NCI-H146 treated with DMSO at 0.1 percent for 48 hours (cell line): ENCODE data around the gene CD58.

Experiments used
- DNase-seq: peaks from one replicate; lab custom pipeline; 2025; ENCODE audit not compliant: unreplicated experiment; lab: John Stamatoyannopoulos, UW

CD58 gene

DNA sequence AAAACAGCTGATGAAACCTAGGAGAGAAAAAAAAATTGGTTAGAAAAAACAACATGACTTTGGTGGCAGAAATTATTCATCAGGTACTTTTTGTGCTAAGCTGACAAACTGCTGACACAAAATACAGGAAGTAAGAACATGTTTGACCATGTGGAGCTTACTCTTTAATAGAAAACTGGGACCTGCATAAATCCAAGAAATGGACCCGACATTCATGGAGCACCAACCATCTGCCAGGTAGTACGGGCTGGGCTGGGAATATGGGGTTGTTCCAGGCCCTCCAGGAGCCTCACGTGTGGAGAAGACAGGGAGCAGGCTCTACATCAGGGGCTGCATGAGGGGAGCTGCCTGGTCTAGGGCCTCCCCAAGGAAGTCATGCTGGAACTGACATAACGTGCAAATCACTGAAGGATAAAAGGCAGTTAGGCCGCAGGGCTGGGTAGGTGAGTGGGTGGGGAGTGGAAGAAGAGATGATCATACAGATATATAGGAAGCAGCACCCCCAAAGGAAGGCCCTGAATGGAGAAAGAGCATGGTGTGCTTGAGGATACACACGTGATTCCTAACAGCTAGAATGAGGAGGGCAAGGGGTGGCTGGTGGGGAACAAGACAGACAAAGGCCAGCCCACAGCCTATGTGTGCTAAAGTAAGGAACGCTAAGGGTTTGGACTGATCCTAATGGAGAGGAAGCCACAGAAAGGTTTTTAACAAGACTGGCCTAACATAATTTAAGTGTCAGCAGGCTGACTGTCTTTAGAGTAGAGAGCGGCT lies 26.1 kb downstream of the CD58 start:
- DNase-seq, result no peak

- no peak for DNase-seq
Observed at GRCh38 chr1:116540088-116540487, 30.7 kb downstream of the CD58 start.

GRCh38 chr1:116538544-116538943 lies 32.3 kb downstream of the CD58 start:
- DNase-seq, result no peak

GRCh38 chr1:116537898-116538297 lies 32.9 kb downstream of the CD58 start:
- DNase-seq, result no peak

GRCh38 chr1:116537040-116537831 lies 33.6 kb downstream of the CD58 start:
- no peak for DNase-seq

DNA sequence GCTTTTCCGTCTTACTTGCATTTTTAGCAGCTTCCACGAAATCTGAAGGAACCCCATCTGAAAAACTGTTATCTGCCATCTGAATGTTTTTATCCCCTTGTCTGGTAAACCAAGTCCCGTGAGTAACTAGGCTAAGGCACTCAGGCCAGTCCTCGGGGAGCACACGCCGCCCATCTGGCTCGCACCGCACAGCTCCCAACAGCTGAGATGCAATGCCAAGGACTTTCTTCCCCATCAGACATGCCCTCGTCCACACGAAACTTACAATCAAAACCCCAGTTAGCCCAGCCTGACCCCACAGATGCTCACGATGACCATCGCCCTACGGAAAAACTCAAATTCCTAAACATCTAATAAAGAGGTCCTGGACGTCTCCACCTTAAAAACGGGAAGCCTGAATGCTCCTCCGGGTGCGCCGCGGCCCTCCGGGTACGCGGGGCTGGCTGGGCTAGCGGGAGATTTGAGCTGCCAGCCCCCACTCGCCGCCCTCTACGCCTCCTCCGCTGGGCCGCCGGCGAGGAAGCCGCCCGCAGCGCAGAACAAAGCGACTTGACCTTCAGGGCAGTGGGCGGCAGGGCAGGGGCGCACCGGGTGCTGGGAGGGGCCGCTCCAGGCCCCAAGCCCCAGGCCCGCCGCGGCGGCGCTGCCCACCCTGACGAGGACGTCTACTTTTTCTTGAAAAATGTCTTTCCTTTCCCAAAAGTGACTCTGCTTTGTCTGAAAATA lies 36.6 kb downstream of the CD58 start:
- DNase-seq, result no peak

DNA sequence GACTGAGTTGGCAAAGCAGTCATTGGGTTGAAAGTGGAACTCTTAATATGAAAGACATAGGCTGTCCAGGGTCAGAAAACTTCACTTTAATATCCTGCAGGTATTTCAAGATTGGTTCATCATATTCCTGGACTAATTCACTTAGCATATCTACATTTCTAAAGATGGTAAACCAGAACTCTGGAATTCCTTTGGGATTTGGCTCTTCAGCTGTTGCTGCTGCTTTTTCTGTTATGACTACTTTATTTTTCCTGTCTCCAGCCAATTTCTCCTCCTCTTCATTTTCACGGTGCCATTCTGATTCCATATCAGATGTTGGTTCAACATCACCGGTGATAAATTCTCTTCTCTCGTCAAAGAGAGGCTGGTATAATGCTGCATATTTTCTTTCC lies 37.4 kb downstream of the CD58 start:
- DNase-seq, result no peak

DNA sequence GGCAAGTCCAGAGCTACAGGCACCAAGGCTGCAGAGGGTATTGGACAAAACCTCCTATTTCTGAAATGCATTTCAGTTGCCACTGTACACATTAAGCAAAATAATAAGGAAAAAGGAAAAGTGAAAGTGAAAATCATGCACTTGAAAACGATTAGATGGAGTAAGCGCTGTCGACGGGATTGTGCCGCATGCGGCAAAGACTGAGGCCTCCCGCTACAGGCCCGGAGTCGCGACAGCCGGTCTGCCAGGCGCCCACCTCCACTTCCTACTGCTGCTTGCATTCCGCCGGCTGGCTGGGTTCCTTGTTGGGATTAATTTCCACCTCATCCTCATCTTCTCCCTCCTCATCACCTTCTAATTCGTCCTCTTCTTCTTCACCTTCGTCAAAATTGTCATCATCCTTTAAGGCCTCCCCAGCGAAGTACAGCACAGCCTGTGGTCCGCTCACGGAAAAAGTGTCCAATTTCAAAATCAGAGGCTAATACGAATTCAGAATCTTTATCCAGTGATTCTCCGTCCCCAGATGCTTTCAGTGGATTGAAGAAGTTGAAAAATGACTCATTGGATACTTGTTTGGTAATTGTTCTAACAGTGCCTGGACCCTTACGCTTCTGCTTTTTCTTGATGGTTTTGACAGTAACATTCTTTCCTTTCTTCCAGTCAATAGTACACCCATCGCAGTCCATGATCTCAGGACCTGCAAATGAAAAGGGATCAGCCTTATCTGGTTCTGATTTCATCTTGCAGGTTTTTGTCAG lies 38.0 kb downstream of the CD58 start:
- DNase-seq, result no peak

GRCh38 chr1:116531917-116532316 lies 38.9 kb downstream of the CD58 start:
- DNase-seq, result no peak

DNA sequence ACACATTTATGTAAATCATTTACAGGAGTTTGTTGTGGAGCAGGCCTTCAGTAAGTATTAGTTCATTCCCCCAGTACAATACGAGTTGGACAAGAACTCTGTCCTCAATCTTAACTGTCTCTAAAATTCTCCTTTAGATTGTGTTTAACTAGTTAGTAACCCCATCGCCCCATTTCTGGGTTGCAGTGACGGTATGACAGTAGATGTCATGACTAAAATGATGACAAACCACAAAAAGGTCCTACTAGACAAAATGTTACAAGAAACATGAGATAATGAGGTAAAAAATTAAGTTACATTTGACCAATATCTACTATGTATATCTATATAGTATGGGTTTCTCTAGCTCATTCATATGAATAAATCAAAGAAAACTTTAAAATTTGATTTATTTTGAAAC lies 41.1 kb downstream of the CD58 start:
- DNase-seq, result no peak

GRCh38 chr1:116529199-116529631 lies 41.6 kb downstream of the CD58 start:
- DNase-seq, result no peak

DNA sequence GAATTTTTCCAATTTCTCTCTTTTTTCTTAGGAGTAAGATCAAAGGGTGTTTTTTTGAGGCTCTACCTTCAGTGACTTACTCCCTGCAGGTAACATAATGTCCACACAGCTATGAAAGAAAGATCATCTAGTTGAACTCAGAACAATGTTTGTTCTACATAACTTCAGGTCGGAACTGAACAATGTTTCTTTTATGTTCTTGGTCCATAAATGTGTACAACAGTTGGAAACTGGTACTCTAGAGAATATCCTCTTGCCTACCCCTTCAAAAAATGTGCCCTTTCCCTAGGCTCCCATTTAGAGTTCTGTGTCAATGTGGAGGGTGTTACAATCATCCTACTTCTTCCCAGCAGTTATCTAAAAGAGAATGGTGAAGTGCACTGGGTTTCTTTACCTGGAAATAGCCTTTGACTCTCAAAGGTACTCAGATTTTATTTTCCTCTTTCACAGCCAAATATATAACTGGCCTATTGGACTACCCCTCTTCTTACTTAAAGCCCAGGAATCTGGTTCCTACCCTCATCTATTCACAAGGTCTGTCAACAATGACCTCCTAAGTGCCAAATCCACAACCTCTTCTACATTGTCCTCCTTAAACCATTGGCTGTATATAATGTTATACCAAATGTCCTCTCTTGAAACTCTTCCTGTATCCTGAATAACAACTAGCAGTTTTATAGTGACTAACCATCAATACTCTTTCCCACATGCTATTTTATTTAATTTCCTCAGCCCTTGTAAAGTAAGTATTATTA lies 42.3 kb downstream of the CD58 start:
- DNase-seq, result no peak

GRCh38 chr1:116525440-116525839 lies 45.4 kb downstream of the CD58 start:
- DNase-seq, result no peak

GRCh38 chr1:116521186-116521585 lies 49.6 kb downstream of the CD58 start:
- DNase-seq, result no peak

- no peak for DNase-seq
Observed at GRCh38 chr1:116518400-116518799, 52.4 kb downstream of the CD58 start.

GRCh38 chr1:116516631-116517030 lies 54.2 kb downstream of the CD58 start:
- no peak for DNase-seq

- no peak for DNase-seq
Observed at GRCh38 chr1:116515702-116516101, 55.1 kb downstream of the CD58 start.

DNA sequence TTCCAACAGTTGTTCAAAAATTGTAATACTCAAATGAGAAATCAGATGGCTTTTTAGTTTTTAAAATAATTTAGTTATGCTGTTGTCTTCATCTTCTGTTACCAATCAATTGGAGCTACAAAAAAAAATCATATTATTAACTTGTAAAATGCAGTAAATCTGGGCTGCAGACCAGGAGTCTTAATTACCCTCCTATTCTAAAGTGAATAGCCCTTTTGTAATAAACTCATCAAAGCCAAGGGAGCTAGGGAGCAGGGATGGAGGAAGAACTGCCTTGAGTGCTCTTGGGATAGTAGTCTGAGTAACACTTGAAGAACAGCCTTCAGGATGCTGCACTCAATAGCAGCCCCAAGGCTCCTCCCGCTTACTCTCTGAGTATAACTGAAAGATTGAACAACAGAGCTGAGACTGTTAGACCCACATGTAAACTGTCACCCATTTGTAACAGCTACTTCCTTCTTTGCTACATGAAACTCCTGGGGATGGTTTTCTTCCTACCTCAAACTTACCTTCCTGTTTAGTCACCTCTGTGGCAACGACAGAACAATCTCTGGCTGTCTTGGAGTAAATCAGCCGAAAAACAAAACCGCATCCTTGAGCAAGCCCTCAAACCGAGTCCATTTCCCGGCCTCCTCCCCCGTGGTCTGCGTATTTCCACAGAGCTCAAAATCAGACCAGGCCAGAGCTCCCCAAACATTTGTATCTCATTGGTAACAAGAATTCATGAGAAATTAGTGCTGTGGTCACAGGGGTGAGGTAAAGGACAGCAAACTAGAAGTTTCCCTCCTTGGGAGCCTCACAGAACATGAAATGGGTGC lies 55.9 kb downstream of the CD58 start:
- no peak for DNase-seq

- DNase-seq, result no peak
Observed at GRCh38 chr1:116513956-116514355, 56.9 kb downstream of the CD58 start.
